Activated CD8-positive, alpha-beta T cell treated with anti-CD3 and anti-CD28 coated beads for 36 hours (primary cell): Measurements from ENCODE around the gene AGPAT4. TPM values are rescaled to one million over a fixed set of nuclear protein-coding genes. Genes with fewer than 3 reads are reported as not detected.

Source experiments
- ATAC-seq: fragments of 200-7000 bp; cut with Tn5 transposase; one replicate; pipeline ENCODE4 v1.10.0; 2021; ENCODE audit warnings: mild to moderate bottlenecking, moderate library complexity
- CTCF ChIA-PET: fragments of 350-600 bp; sonication (Branson Sonifier 250); formaldehyde crosslinking; loops from one replicate; lab custom pipeline; 2021; ENCODE audit warnings: antibody characterized with exemption; lab: Charles Lee
- POLR2A ChIA-PET: fragments of 350-600 bp; sonication (Branson Sonifier 250); formaldehyde crosslinking; loops from one replicate; lab custom pipeline; 2021; ENCODE audit warnings: antibody characterized with exemption; lab: Charles Lee
- DNase-seq: peaks from one replicate; pipeline ENCODE4 v3.0.0-alpha.2; 2020
- H3K27ac Mint-ChIP-seq: one replicate; pipeline ENCODE4 v1.8.0; 2021; ENCODE audit warnings: mild to moderate bottlenecking, mixed read lengths
- H3K27me3 Mint-ChIP-seq: one replicate; pipeline ENCODE4 v1.8.0; 2021; ENCODE audit warnings: mixed read lengths
- H3K36me3 Mint-ChIP-seq: one replicate; pipeline ENCODE4 v1.8.0; 2021; ENCODE audit warnings: low read depth, mixed read lengths
- H3K4me1 Mint-ChIP-seq: one replicate; pipeline ENCODE4 v1.8.0; 2021; ENCODE audit warnings: low read depth, mixed read lengths
- H3K4me3 Mint-ChIP-seq: one replicate; pipeline ENCODE4 v1.8.0; 2021; ENCODE audit warnings: mild to moderate bottlenecking, moderate library complexity, mixed read lengths
- H3K9me3 Mint-ChIP-seq: one replicate; pipeline ENCODE4 v1.8.0; 2021; ENCODE audit warnings: mixed read lengths
- CTCF ChIP-seq: fragments of 200-600 bp; IDR thresholded peaks from one replicate; pipeline ENCODE4 v1.8.0; 2022; ENCODE audit warnings: antibody characterized with exemption, mild to moderate bottlenecking
- intact Hi-C: fragments of 100-400 bp; cut with micrococcal nuclease; formaldehyde crosslinking; loops from one replicate; pipeline ENCODE4 v1.10.0; 2022
- total RNA-seq, 2 experiments: library from RNA; stranded (reverse); gene quantifications; one replicate each; pipeline ENCODE4 v1.2.3, GENCODE V29; 2021

The AGPAT4 gene
- total RNA-seq, 2 experiments from 2014 or later, result 3.5 to 4.7 TPM

- no peak for DNase-seq
- Mint-ChIP-seq H3K27ac (no peak overlapping the region), H3K9me3 (no peaks in the 10 kb centered on the region), H3K36me3 (no peaks in the 10 kb centered on the region), H3K4me3 (no peak overlapping the region), H3K4me1 (no peaks in the 10 kb centered on the region), H3K27me3 (no peaks in the 10 kb centered on the region)
- CTCF ChIA-PET, result interaction anchor here (1.2 kb wide), 1 partner anchor 9 kb away, joined by 3 read pairs; no protein-coding TSS in a partner anchor
- intact Hi-C loops, result no loop called here
- POLR2A ChIA-PET, result no interaction called here
- no peak for ATAC-seq
- TF ChIP-seq CTCF, result no peak
Measured at GRCh38 chr6:161261816-161262215, 12.0 kb downstream of the AGPAT4 start.

- ChIA-PET POLR2A (no interaction called here), CTCF (interaction anchor here (1.2 kb wide), 1 partner anchor 10 kb away, joined by 3 read pairs; no protein-coding TSS in a partner anchor)
- no peak for ATAC-seq
- Mint-ChIP-seq H3K4me3 (no peak overlapping the region), H3K27ac (no peak overlapping the region), H3K27me3 (no peaks in the 10 kb centered on the region), H3K4me1 (no peaks in the 10 kb centered on the region), H3K9me3 (no peaks in the 10 kb centered on the region), H3K36me3 (no peaks in the 10 kb centered on the region)
- intact Hi-C loops, result no loop called here
- no peak for DNase-seq
- TF ChIP-seq CTCF, result no peak
Measured at GRCh38 chr6:161261325-161261724, 12.5 kb downstream of the AGPAT4 start.

- ATAC-seq, result no peak
- intact Hi-C loops, result no loop called here
- Mint-ChIP-seq H3K36me3 (no peaks in the 10 kb centered on the region), H3K4me3 (no peak overlapping the region), H3K9me3 (no peaks in the 10 kb centered on the region), H3K27ac (no peak overlapping the region), H3K4me1 (no peaks in the 10 kb centered on the region), H3K27me3 (no peaks in the 10 kb centered on the region)
- TF ChIP-seq CTCF, result no peak
- no peak for DNase-seq
- POLR2A ChIA-PET, result no interaction called here
- CTCF ChIA-PET, result no interaction called here
Measured at GRCh38 chr6:161259302-161259701, 14.6 kb downstream of the AGPAT4 start.

- CTCF ChIA-PET, result no interaction called here
- H3K4me1 Mint-ChIP-seq, result no peaks in the 10 kb centered on the region
- DNase-seq, result no peak
- no peak for ATAC-seq
- no peaks in the 10 kb centered on the region for H3K27me3 Mint-ChIP-seq
- TF ChIP-seq CTCF, result no peak
- POLR2A ChIA-PET, result no interaction called here
- H3K9me3 Mint-ChIP-seq, result no peaks in the 10 kb centered on the region
- no peak overlapping the region for H3K27ac Mint-ChIP-seq
- no peaks in the 10 kb centered on the region for H3K36me3 Mint-ChIP-seq
- H3K4me3 Mint-ChIP-seq, result no peak overlapping the region
- intact Hi-C loops, result no loop called here
Measured at GRCh38 chr6:161257793-161258457, 15.9 kb downstream of the AGPAT4 start.

GRCh38 chr6:161256407-161256806, 17.5 kb downstream of the AGPAT4 start:
- H3K9me3 Mint-ChIP-seq, result no peaks in the 10 kb centered on the region
- ChIA-PET POLR2A (no interaction called here), CTCF (interaction anchor here (1.2 kb wide), 1 partner anchor 117 kb away, joined by 4 read pairs; no protein-coding TSS in a partner anchor)
- no peaks in the 10 kb centered on the region for H3K36me3 Mint-ChIP-seq
- H3K27me3 Mint-ChIP-seq, result no peaks in the 10 kb centered on the region
- no peak for DNase-seq
- no peak for ATAC-seq
- intact Hi-C loops, result no loop called here
- no peak overlapping the region for H3K4me3 Mint-ChIP-seq
- TF ChIP-seq CTCF, result no peak
- no peaks in the 10 kb centered on the region for H3K4me1 Mint-ChIP-seq
- no peak overlapping the region for H3K27ac Mint-ChIP-seq
